Measurements from ENCODE around the gene SLC35A3.
"Not testable (repeated sequence)": the region's sequence is repeated elsewhere in the genome, so short reads cannot be mapped to it uniquely, and the experiment has no call there.

Gene SLC35A3

DNA sequence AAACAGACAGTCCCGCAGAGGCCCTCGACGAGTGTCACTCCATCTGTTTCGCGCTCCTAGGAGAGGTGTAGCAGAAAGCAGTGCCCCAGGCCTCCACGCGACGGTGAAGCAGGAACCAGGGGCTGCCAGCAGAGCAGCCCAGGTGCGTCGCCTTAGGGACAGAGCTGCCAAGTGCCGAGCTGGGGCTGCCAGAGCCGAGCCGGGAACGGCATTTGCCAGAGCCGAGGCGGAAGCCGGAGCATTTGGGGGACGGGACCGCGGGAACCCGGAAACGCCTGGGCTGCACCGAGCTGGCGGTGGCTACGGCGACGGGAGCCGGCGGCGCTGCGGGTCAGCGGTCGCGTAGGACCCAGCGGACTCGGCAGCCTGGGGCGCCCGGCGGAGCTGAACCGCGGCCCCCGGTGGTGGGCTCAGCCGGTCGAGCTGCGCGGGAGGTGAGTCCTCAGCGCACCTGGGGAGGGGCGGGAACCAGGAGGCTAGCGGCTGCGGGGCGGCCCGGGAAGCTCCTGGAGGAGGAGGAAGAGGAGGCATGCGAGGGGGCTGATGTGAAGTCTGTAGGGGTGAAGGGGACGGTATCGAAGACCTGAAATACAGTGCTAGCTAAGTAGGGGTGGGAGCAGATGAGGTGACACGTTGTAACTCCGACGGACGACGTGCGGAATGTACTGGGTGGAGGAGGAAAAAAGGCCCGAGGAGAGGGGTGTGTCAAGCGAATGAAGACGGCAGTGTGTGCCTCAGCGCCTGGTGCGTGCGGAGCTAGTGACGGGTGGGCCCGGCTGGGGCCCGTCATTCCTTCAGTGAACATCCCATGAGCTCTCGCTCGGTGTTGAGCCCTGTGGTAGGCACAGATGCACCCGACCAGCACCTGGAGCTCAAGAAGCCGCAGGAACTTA lies at the start of gene SLC35A3:
Gene SLC35A3 (plus strand): TSS at position 268 of the 893 bp plus-strand sequence. CDS start 23,559 bp downstream, outside the sequence.
- DNase-seq (ENCODE audit: low spot score): peak; percentile 66

DNA sequence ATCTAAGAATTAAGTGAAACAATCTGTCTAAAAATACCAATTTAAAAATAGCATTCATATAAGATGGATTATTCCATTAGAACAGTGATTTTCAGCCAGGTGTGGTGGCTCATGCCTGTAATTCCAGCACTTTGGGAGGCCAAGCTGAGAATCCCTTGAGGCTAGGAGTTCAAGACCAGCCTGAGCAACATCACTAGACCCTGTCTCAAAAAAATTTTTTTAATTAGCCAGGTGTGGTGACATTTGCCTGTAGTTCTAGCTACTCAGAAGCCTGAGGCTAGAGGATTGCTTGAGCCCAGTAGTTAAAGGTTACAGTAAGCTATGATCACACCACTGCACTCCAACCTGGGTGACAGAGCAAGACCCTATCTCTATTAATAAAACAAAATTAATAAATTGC lies 35.0 kb upstream of the SLC35A3 start:
- no peak for DNase-seq (ENCODE audit: low spot score)

DNA sequence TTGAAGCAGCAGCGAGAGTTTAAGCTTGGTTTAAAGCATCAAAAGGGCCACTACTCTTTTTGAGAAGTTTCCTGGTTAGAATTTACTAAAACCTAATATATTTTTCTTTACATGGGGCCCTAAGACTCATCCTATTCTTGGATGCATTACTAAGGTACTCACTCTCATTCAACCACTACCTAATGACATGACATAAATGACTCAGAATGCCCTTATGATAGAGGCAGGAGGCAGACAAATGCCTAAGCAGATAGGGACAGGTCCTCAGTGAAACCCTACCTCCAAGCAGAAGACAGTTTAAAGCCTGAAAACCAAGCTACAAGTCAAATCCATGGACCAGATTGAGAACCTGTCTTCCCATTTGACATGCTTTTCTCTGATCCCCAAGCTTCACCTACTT lies 34.3 kb upstream of the SLC35A3 start:
- no peak for DNase-seq (ENCODE audit: low spot score)

GRCh38 chr1:99936071-99936470 lies 33.7 kb upstream of the SLC35A3 start:
- DNase-seq (ENCODE audit: low spot score): no peak

- no peak for DNase-seq (ENCODE audit: low spot score)
These were observed 27.1 kb upstream of the SLC35A3 start for GRCh38 chr1:99942723-99943122.

DNA sequence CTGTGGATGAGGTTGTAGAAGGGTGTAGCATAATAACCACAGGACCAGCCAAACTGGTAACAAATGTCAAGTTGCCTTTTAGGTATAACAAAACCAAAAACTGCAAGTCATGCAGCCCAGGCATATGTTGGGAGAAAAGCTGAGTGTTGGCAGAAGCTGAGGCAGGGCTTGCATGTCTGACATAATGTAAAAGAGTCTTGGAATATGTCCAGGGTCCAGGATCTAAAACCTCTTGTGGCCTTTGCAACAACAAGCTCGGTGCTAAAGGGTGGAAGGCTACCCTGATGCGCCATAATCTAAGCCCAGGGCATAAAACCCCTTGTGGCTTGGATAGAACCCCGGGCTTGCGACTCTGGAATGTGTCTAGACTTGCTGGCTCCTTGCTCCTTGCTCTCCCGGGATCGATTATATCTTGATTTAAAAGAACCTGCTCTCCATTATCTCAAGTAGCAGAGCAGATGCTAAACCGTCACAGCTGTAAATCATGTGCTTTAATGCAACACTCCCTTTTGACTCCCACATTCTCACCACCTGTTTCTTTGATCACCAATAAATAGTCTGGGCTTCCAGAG lies 26.5 kb upstream of the SLC35A3 start:
- DNase-seq (ENCODE audit: low spot score): peak; percentile 10

DNA sequence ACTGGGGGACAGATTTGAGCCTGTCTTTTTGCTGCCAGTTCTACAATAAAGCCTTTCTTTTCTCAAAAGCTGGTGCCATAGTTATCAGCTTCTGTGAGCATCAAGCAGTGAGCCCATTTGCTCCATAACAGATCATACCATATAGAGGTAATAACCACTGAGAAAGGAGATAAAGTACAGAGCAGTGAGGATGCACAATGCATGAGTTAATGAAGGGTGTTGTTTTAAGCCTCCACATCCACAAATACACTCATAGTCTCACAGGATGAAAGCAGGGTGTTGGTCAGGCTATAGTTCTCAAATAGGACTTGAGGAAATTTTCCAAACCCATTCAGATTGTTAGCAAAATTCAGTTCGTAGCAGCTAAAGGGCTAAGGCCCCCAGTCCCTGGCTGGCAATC lies 25.6 kb upstream of the SLC35A3 start:
- DNase-seq (ENCODE audit: low spot score): no peak

GRCh38 chr1:99945174-99945573 lies 24.6 kb upstream of the SLC35A3 start:
- DNase-seq (ENCODE audit: low spot score): no peak

DNA sequence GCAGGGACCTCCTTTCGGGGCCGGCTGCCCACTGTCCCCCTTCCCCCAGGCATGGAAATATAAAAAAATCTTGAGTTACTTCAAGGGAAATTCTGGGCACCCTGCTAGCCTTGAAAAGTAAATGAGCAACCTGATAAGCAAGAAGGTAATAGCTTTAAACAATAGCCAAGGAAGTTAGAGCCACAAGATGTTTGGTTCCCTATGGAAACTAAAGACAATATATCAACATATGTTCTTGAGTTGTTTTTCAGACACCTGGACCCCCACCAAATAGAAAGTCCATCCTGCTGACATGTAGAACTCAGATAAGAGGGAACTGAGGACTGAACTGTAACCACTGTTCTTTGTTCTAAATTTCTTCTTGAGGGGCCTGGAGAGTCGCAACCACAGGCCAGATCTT lies 19.3 kb upstream of the SLC35A3 start:
- DNase-seq (ENCODE audit: low spot score): no peak

- DNase-seq (ENCODE audit: low spot score): no peak
These were observed 17.3 kb upstream of the SLC35A3 start for GRCh38 chr1:99952522-99952921.

- DNase-seq (ENCODE audit: low spot score): no peak
These were observed 14.4 kb upstream of the SLC35A3 start for GRCh38 chr1:99955375-99955774.

DNA sequence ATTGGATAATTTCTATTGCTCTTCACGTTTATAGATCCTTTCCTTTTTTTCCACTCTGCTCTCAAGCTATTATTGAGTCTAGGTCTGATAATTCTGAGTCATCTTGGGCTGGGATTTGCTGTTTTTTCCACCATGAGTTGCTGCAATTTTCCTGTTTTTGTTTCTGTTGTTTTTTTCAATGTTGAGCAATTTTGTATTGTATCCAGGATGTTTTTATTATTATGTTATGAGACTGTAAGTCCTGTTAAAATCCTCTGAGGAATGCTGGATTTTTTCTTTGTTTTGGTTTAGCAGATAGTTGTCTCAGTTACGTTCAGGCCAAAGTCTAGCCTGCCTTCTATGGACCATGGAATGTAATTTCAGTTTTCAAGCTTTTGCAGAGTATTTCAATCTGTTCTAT lies 13.0 kb upstream of the SLC35A3 start:
- DNase-seq (ENCODE audit: low spot score): no peak

GRCh38 chr1:99957818-99958217 lies 12.0 kb upstream of the SLC35A3 start:
- no peak for DNase-seq (ENCODE audit: low spot score)

GRCh38 chr1:99959189-99959705 lies 10.5 kb upstream of the SLC35A3 start:
- DNase-seq (ENCODE audit: low spot score): not testable (repeated sequence)

DNA sequence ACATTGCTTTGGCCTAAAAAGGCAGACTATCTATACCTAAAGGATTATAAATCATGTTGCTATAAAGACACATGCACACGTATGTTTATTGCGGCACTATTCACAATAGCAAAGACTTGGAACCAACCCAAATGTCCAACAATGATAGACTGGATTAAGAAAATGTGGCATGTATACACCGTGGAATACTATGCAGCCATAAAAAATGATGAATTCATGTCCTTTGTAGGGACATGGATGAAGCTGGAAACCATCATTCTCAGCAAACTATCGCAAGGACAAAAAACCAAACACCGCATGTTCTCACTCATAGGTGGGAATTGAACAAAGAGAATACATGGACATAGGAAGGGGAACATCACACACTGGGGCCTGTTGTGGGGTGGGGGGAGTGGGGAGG lies 9.5 kb upstream of the SLC35A3 start:
- not testable (repeated sequence) for DNase-seq (ENCODE audit: low spot score)

DNA sequence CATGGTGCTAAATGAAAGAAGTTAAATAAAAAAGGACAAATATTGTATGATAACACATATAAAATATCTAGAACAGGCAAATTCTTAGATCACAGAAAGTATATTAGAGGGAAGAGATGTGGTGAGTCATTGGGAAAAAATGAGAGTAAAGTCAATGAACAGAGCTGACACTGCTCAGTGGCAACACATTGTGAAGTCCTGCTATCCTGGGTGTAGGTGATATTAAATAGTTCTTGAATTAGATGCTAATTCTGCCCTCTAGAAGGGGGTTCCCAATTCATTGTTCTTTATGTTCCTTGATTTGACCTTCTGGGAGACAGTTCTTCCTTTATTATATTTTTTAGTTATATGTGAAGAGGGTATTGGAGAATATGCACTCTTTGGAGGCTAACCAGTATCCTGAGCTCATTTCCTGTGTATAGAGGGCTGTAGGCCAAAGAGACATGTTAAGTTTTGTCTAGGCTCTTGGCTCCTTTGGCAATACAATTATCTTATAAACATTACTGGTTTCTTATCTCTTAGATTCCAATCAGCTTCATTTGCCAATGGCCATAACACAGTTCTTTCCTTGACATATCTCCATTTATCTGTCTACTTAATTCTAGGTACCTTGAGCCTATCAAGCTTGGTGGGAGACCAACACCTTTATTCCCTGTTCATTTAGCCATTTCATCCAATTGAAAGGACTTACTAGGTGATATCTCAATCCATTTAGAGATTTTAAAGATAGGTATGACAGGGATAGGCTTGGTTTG lies 6.6 kb upstream of the SLC35A3 start:
- DNase-seq (ENCODE audit: low spot score): no peak

GRCh38 chr1:99964806-99965205 lies 5.0 kb upstream of the SLC35A3 start:
- no peak for DNase-seq (ENCODE audit: low spot score)

DNA sequence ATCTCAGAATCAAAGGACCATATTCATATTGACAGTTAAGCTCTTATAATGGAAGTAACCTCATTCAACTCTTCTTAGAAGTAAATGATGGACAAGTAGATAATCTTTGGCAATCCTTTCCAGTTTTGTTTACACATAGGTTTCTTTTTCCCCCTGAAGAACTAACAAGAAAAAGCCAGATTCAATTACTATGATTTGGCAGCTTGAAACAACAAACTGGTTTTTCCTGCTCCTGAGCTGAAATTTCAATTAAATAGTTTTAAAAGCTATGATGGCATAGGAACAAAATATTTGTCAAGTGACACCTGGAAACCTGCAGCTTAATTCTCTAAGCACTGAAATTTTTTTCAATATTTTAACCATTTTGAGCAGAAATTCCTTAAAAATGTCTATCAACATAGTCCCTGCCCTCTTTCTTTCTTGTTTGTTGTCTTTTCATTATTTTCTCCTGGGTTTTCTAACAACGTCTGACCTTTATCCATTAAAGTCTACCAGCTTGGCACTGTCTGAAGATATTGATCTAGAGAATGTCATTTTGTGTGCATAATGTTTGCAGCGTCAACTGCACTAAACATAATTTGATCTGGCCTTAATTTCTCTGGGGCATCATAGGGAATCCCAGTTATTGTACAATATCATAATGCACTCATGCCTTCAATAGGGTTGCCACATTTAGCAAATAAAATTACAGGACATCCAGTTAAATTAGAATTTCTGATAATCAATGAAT lies 4.0 kb upstream of the SLC35A3 start:
- DNase-seq (ENCODE audit: low spot score): no peak

GRCh38 chr1:99968214-99968613 lies 1.6 kb upstream of the SLC35A3 start:
- no peak for DNase-seq (ENCODE audit: low spot score)

- DNase-seq (ENCODE audit: low spot score): no peak
These were observed 502 bp upstream of the SLC35A3 start for GRCh38 chr1:99969260-99969728.

DNA sequence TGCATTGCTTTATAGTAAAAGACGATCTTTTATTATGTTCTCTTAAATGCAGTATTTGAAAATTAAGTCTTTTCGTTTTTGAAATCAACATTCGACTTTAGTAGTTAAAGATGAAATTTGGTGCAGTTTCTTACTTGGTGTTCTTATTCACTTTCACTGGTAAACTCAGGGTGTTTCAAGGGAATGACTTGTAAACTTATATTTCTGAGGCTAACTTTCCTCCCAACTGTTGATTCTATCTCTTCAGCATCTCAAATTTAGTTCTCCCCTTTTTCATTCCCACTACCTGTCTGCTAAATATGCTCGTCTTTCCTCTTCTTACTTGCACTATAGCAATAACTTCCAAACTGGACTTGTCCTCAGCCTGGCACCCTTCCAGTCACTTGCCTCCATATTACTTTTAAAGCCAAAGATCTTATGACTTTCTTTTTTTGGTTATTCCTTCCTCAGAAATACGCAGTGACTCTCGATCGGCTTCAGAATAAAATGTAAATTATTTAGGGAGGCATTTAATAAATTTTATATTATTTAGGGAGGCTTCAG lies 988 bp downstream of the SLC35A3 start:
- peak; percentile 9 for DNase-seq (ENCODE audit: low spot score)

Data from hematopoietic multipotent progenitor cell treated with erythropoietin and hydrocortisone succinate and interleukin-3 and kit ligand, for 15 days (in vitro differentiated cells).